Measurements from ENCODE around the gene TMEM187. TPM values are rescaled to one million over a fixed set of nuclear protein-coding genes. Genes with fewer than 3 reads are reported as not detected.

TMEM187 gene
- polyA plus RNA-seq, 4 donors, result 4.4 to 9.1 (median 5.2) TPM

DNA sequence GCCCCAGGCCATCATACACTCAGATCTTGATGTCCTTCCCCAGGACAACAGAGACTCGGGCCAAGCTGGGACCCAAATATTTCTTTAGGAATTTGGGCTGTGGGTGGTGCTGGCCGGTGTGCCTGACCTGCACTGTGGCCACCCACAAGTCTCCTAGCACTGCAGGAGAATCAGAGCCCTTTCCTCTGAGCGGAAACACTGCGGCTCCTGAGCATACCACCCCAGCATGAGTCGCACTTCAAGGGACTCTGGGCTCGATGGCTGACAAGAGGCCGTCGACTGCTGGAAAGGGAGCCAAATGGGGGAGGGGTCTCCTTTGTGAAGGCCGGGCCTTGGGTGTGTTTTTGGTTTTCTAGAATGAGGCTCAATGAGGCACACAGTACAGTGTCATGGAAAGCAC lies 60.1 kb downstream of the TMEM187 start:
- no peak for DNase-seq (ENCODE audit: low read depth in 4 of 4, low spot score in 3 of 4)

Other genes starting within 250 kb of the TMEM187 start
- 100 to 1,000 TPM; 100 to 199 (median 181) TPM for gene BCAP31, start 248.4 kb upstream of the TMEM187 start, polyA plus RNA-seq (ENCODE audit: insufficient read length in 4 of 4)
- gene ABCD1, start 247.9 kb upstream of the TMEM187 start, polyA plus RNA-seq (ENCODE audit: insufficient read length in 4 of 4), result 1 to 10 TPM; 7.0 to 9.6 (median 8.0) TPM
- gene PLXNB3, start 208.5 kb upstream of the TMEM187 start, polyA plus RNA-seq (ENCODE audit: insufficient read length in 4 of 4), result 1 to 10 TPM in 3 of 4 donors, under 1 TPM in 1; 0.76 to 2.1 (median 1.5) TPM
- gene SRPK3, start 191.7 kb upstream of the TMEM187 start, polyA plus RNA-seq (ENCODE audit: insufficient read length in 4 of 4), result 1 to 10 TPM in 3 of 4 donors, under 1 TPM in 1; 0.65 to 6.7 (median 1.9) TPM
- gene IDH3G, start 178.4 kb upstream of the TMEM187 start, polyA plus RNA-seq (ENCODE audit: insufficient read length in 4 of 4), result 10 to 100 TPM; 59.4 to 95.2 (median 71.3) TPM
- gene SSR4, start 178.1 kb upstream of the TMEM187 start, polyA plus RNA-seq (ENCODE audit: insufficient read length in 4 of 4), result 100 to 1,000 TPM; 133 to 167 (median 150) TPM
- gene PDZD4, start 142.2 kb upstream of the TMEM187 start, polyA plus RNA-seq (ENCODE audit: insufficient read length in 4 of 4), result 10 to 100 TPM in 2 of 4 donors, 1 to 10 TPM in 2; 6.9 to 13.7 (median 9.6) TPM
- gene L1CAM, start 86.6 kb upstream of the TMEM187 start, polyA plus RNA-seq (ENCODE audit: insufficient read length in 4 of 4), result 10 to 100 TPM in 3 of 4 donors, 1 to 10 TPM in 1; 1.9 to 67.6 (median 44.6) TPM
- gene AVPR2, start 68.1 kb upstream of the TMEM187 start, polyA plus RNA-seq (ENCODE audit: insufficient read length in 4 of 4), result 1 to 10 TPM in 3 of 4 donors, under 1 TPM in 1; 0.15 to 6.1 (median 1.9) TPM
- gene ARHGAP4, start 46.5 kb upstream of the TMEM187 start, polyA plus RNA-seq (ENCODE audit: insufficient read length in 4 of 4), result 10 to 100 TPM; 16.5 to 52.7 (median 23.7) TPM
- 10 to 100 TPM; 46.8 to 83.0 (median 58.6) TPM for gene NAA10, start 37.7 kb upstream of the TMEM187 start, polyA plus RNA-seq (ENCODE audit: insufficient read length in 4 of 4)
- gene RENBP, start 28.1 kb upstream of the TMEM187 start, polyA plus RNA-seq (ENCODE audit: insufficient read length in 4 of 4), result 10 to 100 TPM in 3 of 4 donors, 1 to 10 TPM in 1; 5.4 to 22.3 (median 14.5) TPM
- 10 to 100 TPM; 38.1 to 49.9 (median 42.2) TPM for gene HCFC1, start 936 bp upstream of the TMEM187 start, polyA plus RNA-seq (ENCODE audit: insufficient read length in 4 of 4)
- gene IRAK1, start 47.1 kb downstream of the TMEM187 start, polyA plus RNA-seq (ENCODE audit: insufficient read length in 4 of 4), result 10 to 100 TPM; 34.7 to 67.0 (median 44.6) TPM
- gene MECP2, start 125.0 kb downstream of the TMEM187 start, polyA plus RNA-seq (ENCODE audit: insufficient read length in 4 of 4), result 10 to 100 TPM; 23.2 to 31.9 (median 29.7) TPM
- not detected for gene OPN1LW, start 171.5 kb downstream of the TMEM187 start, polyA plus RNA-seq (ENCODE audit: insufficient read length in 4 of 4)
- gene OPN1MW, start 209.8 kb downstream of the TMEM187 start, polyA plus RNA-seq (ENCODE audit: insufficient read length in 4 of 4), result not detected
- not detected for gene OPN1MW2, start 247.0 kb downstream of the TMEM187 start, polyA plus RNA-seq (ENCODE audit: insufficient read length in 4 of 4)

Data from left renal pelvis (tissue), 4 donors.